DMS79 treated with DMSO at 0.1 percent for 48 hours (cell line): ENCODE results near the gene MSL3.

Experiments
- DNase-seq: peaks from one replicate; lab custom pipeline; 2025; lab: John Stamatoyannopoulos, UW

MSL3 gene, protein sequence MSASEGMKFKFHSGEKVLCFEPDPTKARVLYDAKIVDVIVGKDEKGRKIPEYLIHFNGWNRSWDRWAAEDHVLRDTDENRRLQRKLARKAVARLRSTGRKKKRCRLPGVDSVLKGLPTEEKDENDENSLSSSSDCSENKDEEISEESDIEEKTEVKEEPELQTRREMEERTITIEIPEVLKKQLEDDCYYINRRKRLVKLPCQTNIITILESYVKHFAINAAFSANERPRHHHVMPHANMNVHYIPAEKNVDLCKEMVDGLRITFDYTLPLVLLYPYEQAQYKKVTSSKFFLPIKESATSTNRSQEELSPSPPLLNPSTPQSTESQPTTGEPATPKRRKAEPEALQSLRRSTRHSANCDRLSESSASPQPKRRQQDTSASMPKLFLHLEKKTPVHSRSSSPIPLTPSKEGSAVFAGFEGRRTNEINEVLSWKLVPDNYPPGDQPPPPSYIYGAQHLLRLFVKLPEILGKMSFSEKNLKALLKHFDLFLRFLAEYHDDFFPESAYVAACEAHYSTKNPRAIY

DNA sequence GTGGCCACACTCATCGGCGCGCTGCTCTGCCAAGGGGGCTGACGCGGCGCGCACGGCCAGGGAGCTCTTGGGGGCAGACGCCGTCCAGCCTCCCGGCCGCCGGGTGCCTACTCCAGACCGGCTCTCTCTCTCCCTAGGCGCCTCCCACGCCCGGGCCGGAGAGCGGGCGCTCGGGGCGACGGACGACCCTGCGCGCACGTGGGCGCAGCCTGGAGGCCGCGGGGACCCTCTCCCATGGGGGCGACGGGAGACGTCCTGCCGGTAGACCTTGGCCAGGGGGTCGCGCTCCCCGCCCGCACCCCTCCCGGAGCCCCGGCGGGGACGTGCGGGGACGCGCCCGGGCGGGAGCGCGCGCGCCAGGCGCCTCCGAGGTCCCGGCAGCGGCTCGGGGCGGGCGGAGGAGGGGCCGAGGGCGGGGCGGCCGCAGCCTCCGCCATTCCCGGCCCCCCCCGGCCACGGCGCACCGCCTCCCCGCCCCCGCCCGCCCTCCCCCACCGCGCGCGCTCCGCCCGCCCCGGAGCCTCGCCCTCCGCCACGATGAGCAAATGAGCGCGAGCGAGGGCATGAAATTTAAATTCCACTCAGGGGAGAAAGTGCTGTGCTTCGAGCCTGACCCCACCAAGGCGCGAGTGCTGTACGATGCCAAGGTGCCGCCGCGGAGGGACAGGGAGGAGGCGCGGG lies at the start of gene MSL3:
Gene MSL3 (plus strand): TSS at position 519 of the 681 bp plus-strand sequence. CDS start 27 bp downstream, at position 546.
- DNase-seq = peak; percentile 0

DNA sequence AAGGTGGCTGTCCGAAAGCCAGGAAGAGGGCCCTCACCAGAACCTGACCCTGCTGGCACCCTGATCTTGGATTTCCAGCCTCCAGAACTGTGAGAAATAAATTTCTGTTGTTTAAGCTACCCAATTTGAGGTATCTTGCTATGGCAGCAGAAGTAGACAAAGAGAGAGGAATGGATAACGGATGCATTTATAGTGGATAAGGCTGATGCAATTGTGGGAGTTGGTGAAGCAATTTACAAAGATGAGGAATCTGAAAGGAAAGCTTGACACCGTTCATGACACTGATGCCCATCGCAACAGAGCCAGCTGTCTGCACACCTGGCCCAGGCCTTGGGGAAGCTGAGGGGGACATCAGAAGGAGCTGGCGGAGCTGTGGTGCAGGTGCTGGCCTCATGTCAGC lies 35.7 kb upstream of the MSL3 start:
- DNase-seq = no peak

DNA sequence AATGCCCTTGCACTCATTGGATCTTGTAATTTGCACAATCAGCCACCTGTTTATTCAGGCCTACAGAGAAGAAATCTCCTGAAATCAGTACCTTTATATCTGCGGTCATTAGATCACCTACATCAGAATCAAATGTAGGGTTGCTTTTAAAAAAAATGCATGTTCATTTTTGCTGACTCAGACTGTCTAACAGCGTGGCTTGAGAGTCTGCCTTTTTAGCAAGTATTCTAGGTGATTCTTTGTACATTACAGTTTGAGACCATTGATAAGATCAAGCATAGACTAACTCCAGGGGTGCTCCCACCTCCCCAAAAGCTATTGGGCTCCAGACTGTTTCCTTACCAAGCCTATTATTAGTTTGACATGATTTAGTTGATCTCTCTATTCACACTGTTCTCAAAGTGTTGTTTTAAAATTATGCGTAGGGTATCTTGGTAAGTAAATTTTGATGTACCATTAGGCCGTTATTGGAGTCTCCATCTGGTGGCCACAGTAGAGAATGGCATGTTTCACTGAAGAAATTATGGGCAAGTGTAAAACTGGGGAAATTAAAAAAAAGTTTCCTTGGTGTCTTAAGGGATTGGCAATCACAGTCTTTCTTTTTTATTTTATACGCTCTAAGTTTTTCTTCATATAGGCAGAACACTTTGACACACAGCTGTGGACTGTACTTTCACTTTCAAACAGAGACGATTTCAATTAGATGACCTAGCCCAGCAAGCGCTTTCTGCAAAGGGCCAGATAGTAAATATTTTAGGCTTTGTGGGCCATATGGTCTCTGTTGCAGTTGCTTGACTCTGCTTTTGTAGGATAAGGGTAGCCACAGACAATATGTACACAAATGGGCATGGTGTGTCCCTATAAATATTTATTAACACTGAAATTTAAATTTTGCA lies 33.7 kb upstream of the MSL3 start:
- no peak for DNase-seq

DNA sequence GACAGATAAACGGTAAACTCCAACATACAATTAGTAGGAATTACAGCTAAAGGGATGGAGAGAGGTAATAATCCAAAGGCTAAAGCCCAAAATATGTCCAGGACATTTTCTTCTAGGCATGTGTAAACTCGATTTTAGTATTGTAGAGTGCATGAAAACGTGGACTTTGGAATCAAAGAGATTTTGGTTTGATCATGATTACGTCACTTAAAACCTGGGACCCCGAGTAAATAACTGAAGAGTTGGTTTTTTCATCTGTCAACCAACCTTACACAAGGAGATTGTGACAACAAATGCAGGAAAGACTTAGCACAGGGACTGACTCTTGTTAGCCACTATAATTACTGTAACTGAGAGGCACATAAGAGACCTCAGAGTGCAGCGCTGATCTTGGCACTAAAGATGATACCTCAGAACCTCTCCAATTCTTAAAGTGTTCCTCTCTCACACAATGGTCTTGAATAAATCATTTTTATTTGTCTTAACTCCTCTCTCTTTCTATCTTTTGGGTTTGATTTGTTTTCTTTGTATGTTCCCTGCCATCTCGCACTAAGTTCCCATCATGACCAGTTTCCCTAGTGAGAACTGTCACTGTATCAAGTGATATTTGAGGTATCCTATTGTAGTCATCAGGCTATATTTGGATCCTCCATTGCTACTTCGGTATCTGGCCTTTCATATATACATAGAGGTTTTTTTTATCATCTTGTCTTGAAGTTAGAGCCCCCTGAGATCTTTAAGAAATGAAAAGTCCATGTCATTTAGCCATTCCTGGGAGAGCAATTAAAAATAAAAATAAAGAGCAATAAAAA lies 32.2 kb upstream of the MSL3 start:
- no peak for DNase-seq

DNA sequence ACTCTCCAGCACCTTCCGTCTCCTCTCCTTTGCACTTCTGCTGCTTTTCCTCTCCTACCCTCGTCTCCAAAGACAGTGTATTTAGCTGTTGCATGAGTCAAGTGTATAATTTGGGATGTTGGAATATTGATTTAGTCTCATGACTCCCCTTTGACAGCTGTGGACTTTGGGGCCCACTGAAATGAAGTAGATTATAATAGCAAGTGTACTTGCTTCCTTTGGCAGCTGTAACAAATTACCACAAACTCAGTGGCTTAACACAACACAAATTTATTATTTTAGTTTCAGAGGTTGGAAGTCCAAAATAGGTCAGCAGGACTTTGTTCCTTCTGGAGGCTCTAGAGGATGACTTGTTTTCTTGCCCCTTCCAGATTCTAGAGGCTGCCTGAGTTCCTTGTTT lies 29.5 kb upstream of the MSL3 start:
- DNase-seq = no peak

DNA sequence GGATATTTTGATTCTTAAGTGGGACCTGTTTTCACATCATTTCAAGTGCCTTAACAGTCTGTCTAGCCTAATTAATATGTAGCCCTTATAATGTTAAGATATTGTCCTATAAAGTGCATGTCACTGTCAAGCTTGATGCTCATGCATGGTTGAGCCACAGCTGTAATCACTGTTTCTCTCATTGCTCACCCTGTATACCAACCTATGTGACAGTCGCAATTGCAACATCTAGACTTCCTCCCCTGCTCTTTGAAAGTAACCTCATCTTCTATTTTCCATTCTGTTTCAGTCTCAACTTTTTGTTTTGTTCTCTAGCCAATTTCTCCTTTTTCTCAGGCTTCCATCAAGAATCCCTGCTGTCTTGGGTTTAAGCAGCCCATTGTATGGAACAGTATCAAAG lies 24.4 kb upstream of the MSL3 start:
- DNase-seq = no peak

DNA sequence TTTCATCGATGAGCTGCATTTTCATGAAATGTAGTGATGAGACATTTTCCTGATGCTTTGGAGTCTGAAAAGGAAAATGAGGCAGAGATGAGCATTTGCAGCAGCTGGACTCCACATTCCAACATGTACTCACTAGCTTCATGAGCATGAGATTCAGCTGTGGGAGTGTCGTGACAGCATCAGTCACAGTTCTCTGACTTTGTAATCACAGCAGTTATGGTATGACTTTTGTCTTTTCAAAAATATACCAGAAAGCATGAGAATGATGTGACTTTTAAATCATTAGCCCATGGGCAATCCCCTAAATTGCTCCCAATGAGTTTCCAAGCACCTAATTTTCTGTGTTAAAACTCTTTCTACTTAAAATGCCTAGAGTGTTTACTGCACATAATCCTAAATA lies 18.3 kb upstream of the MSL3 start:
- no peak for DNase-seq

DNA sequence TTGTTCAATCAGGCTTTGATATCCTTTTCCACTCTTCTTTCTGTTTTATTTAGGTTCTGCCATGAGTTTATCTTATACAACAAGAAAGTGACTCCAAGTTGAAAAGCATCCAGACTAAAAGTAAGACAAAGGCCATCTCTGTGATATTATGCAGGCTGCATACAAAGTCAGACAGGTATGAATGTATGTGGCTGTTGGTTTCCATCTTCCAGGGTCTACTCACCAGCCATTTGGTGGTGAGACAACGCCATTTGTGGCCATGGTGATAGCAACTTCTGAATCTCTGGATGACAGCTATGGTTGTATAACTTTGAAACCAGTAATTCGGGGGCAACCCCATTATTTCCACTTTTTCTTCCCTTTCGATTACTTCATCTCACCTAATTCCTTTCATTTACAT lies 17.2 kb upstream of the MSL3 start:
- DNase-seq = no peak

DNA sequence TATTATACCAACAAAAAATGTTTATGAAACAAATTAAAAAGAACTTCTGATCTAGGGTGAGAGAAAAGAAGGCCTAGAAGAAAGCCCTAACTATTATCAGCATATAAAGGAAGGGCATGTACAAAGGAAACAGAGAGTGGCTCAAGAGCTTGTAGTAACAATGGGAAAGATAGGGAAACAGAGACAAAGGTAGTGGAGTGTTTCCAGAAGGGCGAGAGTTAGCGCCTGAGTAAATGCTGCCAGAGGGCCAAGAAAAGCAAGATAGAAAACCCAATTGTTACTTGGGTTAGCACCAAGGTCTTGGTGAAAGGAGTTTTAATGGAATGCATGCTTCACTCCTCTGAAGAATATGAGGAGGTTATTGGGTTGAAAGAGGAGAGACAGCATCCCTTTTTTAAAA lies 16.5 kb upstream of the MSL3 start:
- no peak for DNase-seq

DNA sequence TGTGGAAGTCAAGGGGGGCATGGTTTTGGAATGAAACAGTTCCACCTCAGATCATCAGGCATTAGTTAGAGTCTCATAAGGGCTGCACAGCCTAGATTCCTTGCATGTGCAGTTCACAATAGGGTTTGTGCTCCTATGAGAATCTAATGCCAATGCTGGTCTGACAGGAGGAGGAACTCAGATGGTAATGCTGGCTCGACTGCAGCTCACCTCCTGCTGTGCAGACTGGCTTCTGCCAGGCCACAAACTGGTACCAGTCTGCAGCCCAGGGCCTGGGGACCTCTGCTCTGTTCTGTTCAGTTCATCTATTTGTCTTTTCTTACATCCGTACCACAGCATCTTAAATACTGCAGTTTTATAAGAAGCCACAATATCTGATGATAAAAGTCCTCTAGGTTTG lies 12.2 kb upstream of the MSL3 start:
- no peak for DNase-seq

DNA sequence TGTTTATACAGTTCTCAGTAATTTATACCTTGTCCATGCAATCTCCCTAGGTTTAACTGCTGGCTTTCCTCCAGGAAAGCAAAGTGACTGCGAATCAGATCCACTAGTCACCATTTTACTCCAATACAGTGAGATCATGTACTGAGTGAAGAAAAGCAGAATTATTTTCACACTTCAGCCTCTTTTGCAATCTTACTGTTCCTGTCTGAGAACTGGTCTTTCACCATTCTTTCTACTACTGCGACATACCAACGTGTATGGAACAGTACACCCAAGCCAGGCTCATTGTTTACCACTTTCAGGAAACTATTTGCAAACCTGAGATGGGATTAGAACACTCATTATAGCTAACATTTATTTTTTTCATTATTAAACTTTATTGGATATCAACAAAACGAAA lies 8.0 kb upstream of the MSL3 start:
- no peak for DNase-seq

DNA sequence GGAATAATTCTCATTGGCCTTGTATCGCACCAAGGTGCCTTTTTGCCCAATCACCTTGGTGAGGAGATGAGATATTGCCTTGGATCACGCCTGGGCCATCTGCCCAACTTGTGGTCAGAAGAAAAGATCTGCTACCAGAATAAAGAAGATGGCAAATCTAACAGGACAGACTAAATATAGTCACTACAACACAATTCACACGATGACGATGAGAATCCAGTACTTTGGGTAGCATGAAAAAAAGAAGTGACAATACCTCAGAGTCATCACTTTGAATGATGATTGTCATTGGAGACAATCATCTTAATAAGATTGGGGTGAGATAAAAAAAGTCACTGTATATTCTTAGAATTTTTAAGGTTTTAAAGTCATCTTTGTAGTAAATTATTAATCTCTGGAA lies 7.3 kb upstream of the MSL3 start:
- no peak for DNase-seq

DNA sequence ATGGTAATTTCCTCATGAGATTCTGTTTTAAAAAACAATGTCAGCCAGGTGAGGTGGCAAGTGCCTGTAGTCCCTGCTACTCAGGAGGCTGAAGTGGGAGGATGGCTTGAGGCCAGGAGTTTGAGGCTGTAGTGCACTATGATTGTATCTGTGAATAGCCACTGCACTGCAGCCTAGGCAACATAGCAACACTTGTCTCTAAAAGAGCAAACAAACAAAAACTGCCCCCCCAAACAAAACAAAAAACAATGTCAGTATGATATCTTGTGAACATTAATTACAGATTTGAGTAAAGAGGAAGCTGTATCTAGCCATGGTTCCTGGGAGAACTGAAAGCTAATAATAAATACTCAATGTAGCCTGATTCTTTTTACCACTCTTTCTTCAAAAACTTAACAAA lies 6.8 kb upstream of the MSL3 start:
- DNase-seq = no peak

DNA sequence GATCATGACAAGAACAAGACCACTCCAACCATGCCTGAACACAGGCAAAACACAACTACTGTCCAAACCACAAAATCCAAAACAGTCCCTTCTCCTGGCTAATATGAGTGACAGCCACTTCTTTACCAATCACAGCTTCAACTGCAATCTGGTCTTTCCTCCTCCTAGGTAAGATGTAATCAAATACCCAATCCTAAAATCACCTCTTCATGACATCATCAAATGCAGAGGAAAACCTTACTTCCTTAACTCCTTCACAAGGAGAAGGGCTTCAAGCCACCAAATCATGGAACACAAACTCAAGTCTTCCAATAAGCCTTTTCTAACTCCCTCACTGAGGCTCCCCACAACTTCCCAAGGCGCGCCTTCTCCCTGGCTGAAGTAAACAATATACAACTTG lies 4.4 kb upstream of the MSL3 start:
- DNase-seq = no peak

DNA sequence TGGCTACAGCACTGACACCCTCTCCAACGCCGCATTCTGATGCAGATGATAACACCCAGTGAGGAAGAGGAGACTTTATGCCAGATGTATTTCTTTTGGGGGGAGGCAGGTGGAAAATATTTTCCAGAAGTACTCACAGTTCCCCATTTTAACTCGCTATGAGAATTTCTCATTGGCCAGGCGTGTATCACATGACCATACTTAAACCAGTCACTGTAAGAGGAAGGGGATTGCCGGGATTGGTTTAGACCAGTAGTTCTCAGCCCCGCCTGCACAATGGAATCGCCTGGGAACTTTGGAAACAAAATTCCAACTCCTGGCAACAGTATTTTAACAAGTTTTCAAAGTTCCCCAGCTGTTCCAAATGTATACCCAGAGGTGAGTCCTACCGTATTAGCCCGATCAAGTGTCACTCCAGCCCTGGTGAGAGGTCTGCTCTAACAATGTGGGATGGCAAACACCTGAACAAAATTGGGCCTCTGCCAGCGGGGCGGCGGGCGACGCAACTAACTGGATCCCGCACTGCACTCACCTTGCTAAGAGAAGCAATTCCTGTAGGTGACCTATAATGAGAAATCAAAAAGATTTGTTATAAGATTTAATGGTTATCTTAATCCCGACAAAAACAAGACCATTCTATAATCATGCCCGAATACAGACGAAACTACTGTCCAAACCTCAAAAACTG lies 2.9 kb upstream of the MSL3 start:
- DNase-seq = peak; percentile 1

DNA sequence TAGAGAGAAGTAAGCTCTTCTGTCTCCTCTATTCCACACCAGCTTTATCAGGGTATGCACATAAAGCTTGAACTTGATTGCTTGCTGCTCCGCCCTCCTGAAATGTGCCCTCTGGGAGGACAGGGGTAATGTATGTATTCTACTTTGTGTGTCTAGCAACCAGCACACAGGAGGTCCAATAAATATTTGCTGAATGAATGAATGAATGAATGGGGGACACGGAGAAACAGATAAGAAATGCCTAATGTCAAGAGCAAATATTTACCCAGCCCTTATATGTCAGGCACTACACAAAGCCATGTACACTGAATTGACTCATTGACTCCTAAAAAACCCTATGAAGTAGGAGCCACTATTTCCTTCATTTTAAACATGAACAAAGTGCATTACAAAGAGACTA lies 2.3 kb upstream of the MSL3 start:
- DNase-seq = no peak

DNA sequence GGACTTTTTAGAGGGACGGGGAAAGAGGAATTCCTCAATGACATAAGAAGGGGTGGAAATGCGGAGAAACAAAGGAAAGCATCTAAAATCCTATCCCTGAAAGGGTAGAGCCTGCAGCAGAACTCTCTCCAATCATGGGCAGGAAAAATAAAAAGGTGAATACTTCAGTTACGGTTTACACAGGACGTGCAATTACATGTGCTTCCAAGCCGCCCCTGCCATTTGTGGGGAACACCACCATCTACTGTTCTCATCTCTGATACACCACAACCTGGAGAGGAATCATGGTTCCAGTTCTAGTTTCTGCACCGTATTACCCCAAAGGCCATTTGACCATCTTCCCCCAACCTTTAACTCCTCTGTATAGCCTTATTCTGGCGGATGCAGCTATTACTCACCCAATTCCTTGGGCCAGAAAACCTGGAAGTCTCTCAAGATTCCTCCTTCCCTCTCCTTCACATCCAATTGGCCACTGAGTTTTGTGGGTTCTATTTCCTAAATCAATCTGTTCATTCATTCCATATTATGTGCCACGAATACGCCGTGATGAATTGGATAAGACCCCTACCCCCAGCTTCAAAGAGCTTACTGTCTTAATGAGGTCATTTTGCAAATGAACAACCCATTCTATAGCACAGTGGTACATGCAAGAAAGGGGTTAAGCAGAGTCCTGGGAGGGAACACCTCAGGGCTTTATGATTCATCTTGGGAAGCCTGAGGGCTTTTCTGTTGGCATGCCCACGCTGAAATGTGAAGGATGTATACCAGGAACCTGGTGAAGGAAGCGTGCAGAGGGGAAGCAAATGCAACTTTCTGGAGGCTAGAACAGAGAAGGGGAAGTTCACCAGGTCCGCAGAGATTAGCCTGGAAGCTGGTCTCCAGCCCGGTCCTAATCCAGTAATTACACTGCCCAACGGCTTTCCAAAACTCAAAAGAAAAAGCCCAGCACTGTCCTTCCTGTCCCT lies 1.4 kb upstream of the MSL3 start:
- no peak for DNase-seq

DNA sequence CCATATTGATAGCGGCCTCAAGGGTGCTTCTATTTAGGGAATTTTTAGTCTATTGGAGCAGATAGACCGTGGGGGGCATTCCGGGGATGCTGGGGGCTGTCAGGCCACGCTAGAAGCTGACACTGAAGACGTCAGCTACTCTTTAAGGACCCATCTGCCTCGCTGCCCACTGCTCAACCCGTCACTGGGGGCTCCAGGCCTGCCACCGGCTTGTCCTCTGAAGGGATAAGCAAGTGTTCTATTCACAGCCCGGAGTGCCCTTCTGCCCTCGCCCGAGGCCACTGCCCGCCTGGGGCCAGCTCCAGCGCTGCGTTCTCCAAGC lies 679 bp upstream of the MSL3 start:
- no peak for DNase-seq

DNA sequence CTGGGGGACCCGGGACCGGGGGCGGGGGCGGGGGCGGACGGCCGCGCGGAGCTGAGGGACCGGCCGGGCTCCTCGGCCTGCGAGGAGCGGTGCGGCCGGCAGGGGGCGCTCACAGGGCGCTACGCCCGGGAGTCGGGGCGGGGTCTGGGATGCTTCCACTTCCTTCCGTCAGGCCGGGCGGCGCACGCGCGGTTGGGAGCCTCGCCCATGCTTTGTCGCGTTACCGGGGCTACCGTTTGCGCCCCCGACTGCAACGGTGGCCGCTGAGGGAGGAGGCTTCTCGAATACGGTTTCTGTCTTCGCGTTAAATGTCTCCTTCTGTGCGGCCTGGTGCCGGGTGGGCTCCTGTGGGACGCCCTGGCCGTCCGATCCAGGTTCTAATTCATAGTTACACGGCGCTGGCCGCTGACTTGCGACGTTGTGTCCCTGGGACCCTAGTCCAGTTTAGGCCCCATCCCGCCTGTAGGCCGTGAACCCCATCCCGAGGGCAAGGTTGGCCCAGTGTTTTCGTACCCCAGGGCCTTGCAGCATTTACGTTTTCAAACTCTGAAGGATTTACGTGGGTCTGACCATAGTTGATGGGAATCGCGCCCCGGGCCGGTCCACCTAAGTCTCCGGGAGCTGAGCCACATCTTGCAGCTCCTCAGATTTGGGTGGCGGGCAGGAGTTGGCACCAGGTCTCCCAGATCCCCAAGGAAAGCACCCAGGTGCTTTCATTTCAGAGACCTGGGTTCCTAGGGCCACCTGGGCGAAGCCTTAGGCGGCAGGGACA lies 549 bp downstream of the MSL3 start:
- peak; percentile 18 for DNase-seq
